Measurements from ENCODE around the gene SHISA7. TPM values are rescaled to one million over a fixed set of nuclear protein-coding genes. Genes with fewer than 3 reads are reported as not detected.
"Not testable (repeated sequence)": the region's sequence is repeated elsewhere in the genome, so short reads cannot be mapped to it uniquely, and the experiment has no call there.

The SHISA7 gene
- total RNA-seq, 2 experiments from 2014 or later, result not detected

DNA sequence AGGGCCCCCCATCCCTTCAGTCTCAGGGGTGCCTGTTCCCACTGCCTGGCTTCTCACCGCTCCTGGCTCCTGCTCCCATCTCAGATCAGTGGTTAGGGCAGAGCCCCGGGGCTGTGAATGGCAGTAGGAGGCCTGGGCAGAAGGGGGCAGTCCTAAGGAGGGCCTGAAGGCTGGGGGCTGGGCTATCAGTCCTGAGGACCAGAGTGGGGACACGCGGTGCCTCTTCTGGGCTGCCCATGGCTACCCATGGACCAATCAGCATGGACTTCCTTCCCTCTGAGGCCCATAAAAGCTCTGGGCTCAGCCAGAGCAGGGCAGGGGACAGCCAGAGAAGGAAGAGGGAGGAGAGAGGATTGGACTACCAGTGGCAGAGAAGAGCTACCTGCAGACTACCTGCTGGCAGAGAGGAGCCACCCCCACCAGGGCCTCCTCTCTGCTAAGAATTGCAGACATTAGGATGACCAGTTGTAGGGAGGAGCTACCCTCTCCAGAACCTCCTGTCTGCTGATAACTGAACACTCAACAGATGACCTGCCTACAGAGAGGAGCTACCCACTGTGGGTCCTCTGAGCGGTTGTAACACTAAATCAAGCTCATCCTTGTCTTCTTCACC, 23.4 kb downstream of the SHISA7 start:
- POLR2A ChIA-PET, result interaction anchor here (0.9 kb wide), 1 partner anchor 17 kb away, joined by 3 read pairs; no protein-coding TSS in a partner anchor

DNA sequence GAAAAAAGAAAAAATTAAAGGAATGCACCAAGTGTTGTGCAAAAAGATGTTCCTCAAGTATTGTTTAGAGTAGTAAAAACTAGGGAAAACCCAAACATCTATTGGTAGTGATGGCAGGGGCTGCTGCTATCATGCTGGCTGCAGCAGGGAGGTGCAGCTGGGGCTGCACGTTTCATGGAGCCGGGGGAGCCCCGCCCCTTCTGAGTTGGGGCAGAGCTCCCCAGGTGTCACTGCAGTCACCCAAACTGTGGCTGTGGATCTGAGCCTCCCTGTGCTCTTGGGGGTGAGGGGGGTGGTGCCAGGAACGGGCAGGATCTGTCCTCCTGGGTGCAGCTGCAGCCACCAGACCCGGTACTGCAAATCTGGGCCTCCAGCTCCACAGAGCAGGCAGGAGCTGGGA, 24.0 kb downstream of the SHISA7 start:
- Mint-ChIP-seq H3K36me3 (ENCODE audit: low read depth) (no peaks in the 10 kb centered on the region), H3K9me3 (no peaks in the 10 kb centered on the region), H3K4me1 (ENCODE audit: low read depth) (peaks cover 8% of the 10 kb centered on the region), H3K27ac (no peak overlapping the region), H3K27me3 (no peaks in the 10 kb centered on the region), H3K4me3 (no peak overlapping the region)
- ATAC-seq (no peak), DNase-seq (no peak)
- ChIA-PET POLR2A (interaction anchor here (0.9 to 1.4 kb wide), 2 partner anchors 12 to 18 kb away, joined by 3 to 5 read pairs; no protein-coding TSS in a partner anchor), CTCF (interaction anchor here (0.9 to 2.4 kb wide), 9 partner anchors 9 to 301 kb away, joined by 3 to 9 read pairs (median 3); no protein-coding TSS in a partner anchor)
- no peak for TF ChIP-seq CTCF (IDR thresholded peaks at IDR 0.05)
- intact Hi-C loops (cut with micrococcal nuclease), result no loop called here

More for the DNA sequence above, 23.4 kb downstream of the SHISA7 start:
- H3K9me3 Mint-ChIP-seq, result no peaks in the 10 kb centered on the region
- H3K36me3 Mint-ChIP-seq (ENCODE audit: low read depth), result no peaks in the 10 kb centered on the region
- CTCF ChIA-PET, result interaction anchor here (1.0 to 2.4 kb wide), 6 partner anchors 8 to 137 kb away, joined by 3 to 9 read pairs (median 3); no protein-coding TSS in a partner anchor
- DNase-seq (no peak), ATAC-seq (no peak)
- H3K4me3 Mint-ChIP-seq, result no peak overlapping the region
- intact Hi-C loops (cut with micrococcal nuclease), result no loop called here
- peaks cover 8% of the 10 kb centered on the region for H3K4me1 Mint-ChIP-seq (ENCODE audit: low read depth)
- no peak for TF ChIP-seq CTCF (IDR thresholded peaks at IDR 0.05)
- peaks cover under 1% of the 10 kb centered on the region for H3K27me3 Mint-ChIP-seq
- no peak overlapping the region for H3K27ac Mint-ChIP-seq

GRCh38 chr19:55418185-55418584, 24.9 kb downstream of the SHISA7 start:
- H3K27me3 Mint-ChIP-seq, result no peaks in the 10 kb centered on the region
- H3K27ac Mint-ChIP-seq, result no peak overlapping the region
- DNase-seq (peak; percentile 68), ATAC-seq (peak; percentile 85)
- CTCF ChIA-PET, result interaction anchor here (0.6 to 2.4 kb wide), 12 partner anchors 9 to 300 kb away, joined by 3 to 9 read pairs (median 4); no protein-coding TSS in a partner anchor
- intact Hi-C loops (cut with micrococcal nuclease), result no loop called here
- TF ChIP-seq CTCF (IDR thresholded peaks at IDR 0.05), result peak; percentile 84
- H3K9me3 Mint-ChIP-seq, result no peaks in the 10 kb centered on the region
- POLR2A ChIA-PET, result interaction anchor here (0.6 to 1.4 kb wide), 10 partner anchors 11 to 165 kb away, joined by 3 to 5 read pairs (median 4); partner anchors contain the start of gene HSPBP1
- peaks cover 8% of the 10 kb centered on the region for H3K4me1 Mint-ChIP-seq (ENCODE audit: low read depth)
- no peaks in the 10 kb centered on the region for H3K36me3 Mint-ChIP-seq (ENCODE audit: low read depth)
- H3K4me3 Mint-ChIP-seq, result no peak overlapping the region

DNA sequence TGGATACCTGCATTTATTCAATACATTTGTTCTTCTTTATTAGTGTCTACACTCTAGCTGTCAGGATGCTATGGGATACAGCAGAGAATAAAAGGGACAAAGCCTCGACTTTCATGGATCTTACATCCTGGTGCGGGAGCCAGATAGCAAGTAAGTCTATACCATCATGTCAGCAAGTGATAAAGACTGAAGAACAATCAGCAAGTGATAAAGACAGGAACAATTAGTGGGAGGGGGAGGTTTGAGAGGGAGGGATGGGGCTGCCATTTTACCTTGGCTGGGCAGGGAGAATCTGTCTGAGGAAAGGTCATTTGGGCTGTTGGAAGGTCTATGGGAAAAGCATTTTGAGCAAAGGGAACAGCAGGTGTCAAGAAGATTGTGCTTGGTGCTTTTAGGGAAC, 32.9 kb downstream of the SHISA7 start:
- intact Hi-C loops (cut with micrococcal nuclease), result no loop called here
- peaks cover 9% of the 10 kb centered on the region for H3K9me3 Mint-ChIP-seq
- DNase-seq (no peak), ATAC-seq (no peak)
- no peak overlapping the region for H3K27ac Mint-ChIP-seq
- H3K4me1 Mint-ChIP-seq (ENCODE audit: low read depth), result peaks cover 22% of the 10 kb centered on the region
- no peak for TF ChIP-seq CTCF (IDR thresholded peaks at IDR 0.05)
- H3K27me3 Mint-ChIP-seq, result no peaks in the 10 kb centered on the region
- CTCF ChIA-PET, result interaction anchor here (0.8 kb wide), 1 partner anchor 108 kb away, joined by 3 read pairs; no protein-coding TSS in a partner anchor
- POLR2A ChIA-PET, result interaction anchor here (0.7 to 8.6 kb wide), 2 partner anchors 23 to 129 kb away, joined by 5 to 217 read pairs; partner anchors contain the start of genes RPL28 and TMEM238
- H3K36me3 Mint-ChIP-seq (ENCODE audit: low read depth), result peaks cover 28% of the 10 kb centered on the region
- no peak overlapping the region for H3K4me3 Mint-ChIP-seq

GRCh38 chr19:55409179-55409578, 33.9 kb downstream of the SHISA7 start:
- peaks cover 22% of the 10 kb centered on the region for H3K4me1 Mint-ChIP-seq (ENCODE audit: low read depth)
- H3K9me3 Mint-ChIP-seq; intact Hi-C loops (cut with micrococcal nuclease); H3K4me3 Mint-ChIP-seq; DNase-seq; ATAC-seq; H3K27me3 Mint-ChIP-seq: not testable (repeated sequence)
- ChIA-PET POLR2A (interaction anchor here (0.6 to 8.6 kb wide), 7 partner anchors 9 to 108 kb away, joined by 3 to 217 read pairs (median 4); partner anchors contain the start of genes KMT5C, RPL28 and TMEM238), CTCF (interaction anchor here (0.8 to 1.5 kb wide), 4 partner anchors 9 to 108 kb away, joined by 3 to 9 read pairs (median 4); no protein-coding TSS in a partner anchor)
- peaks cover 33% of the 10 kb centered on the region for H3K36me3 Mint-ChIP-seq (ENCODE audit: low read depth)
- H3K27ac Mint-ChIP-seq, result peak overlapping the region; percentile 97

Data from activated CD8-positive, alpha-beta T cell treated with anti-CD3 and anti-CD28 coated beads for 36 hours (primary cell).